Testis (tissue), 2 donors: ENCODE data around the gene LHX4.

Experiments
- POLR2A ChIP-seq: fragments of 450-650 bp; IDR thresholded peaks from one replicate; pipeline ENCODE4 v1.6.1; 2017; ENCODE audit warnings: antibody characterized with exemption, mild to moderate bottlenecking, moderate library complexity
- TF ChIP-seq, protein P1 (sequence below), 3 experiments: fragments of 450-650 bp in 2 of 3; fragments of 200-600 bp in 1 of 3; sonication (generic) in 1 of 3; IDR thresholded peaks; one replicate each; pipeline ENCODE4 v1.5.1; 2016 to 2019; ENCODE audit warnings: antibody characterized with exemption in 3 of 3, mild to moderate bottlenecking in 2 of 3, moderate library complexity in 1 of 3

DNA sequence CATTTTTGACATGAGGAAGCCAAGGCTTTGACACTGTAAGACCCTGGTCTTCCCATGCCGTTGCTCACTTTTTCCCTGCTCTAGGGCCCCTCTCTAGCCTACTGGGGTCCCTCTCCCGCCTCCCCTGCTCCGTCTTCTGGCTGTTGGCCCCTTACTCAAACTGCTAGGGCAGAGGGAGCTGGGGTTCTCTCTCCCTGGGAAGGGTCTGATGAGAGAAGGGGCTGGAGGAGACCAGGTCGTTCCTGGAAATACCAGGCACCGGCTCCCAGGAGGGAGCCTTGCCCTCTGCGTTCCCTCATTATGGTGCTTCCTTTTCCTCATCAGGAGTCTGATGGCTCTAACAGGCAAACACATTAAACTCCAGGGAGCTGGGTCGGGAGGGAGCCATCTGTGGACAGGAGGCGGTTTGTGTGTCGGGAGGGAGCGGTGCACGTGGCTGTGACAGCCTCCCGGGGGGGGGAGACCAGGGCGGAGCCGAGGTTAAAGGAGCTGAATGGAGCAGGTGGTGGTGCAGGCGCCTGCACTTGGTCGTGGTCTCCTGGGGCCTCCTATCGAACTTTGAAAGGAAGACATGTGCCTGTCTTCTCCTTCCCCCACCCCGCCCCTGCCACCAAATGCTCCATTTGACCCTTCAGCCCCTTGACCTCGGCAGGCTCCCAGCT, 35.4 kb upstream of the LHX4 start:
- TF ChIP-seq POLR2A, result no peak
- TF ChIP-seq, protein P1, sequence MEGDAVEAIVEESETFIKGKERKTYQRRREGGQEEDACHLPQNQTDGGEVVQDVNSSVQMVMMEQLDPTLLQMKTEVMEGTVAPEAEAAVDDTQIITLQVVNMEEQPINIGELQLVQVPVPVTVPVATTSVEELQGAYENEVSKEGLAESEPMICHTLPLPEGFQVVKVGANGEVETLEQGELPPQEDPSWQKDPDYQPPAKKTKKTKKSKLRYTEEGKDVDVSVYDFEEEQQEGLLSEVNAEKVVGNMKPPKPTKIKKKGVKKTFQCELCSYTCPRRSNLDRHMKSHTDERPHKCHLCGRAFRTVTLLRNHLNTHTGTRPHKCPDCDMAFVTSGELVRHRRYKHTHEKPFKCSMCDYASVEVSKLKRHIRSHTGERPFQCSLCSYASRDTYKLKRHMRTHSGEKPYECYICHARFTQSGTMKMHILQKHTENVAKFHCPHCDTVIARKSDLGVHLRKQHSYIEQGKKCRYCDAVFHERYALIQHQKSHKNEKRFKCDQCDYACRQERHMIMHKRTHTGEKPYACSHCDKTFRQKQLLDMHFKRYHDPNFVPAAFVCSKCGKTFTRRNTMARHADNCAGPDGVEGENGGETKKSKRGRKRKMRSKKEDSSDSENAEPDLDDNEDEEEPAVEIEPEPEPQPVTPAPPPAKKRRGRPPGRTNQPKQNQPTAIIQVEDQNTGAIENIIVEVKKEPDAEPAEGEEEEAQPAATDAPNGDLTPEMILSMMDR (IDR thresholded peaks at IDR 0.05), result no peak
